GM21515 (cell line): Measurements from ENCODE around the gene SYNPO.
A peak's percentile ranks its signal among the peaks of the same experiment; 100 is the strongest.

ENCODE experiments used
- ATAC-seq: cut with Tn5 transposase; IDR thresholded peaks from one replicate; pipeline ENCODE4 v1.9.1; 2021; ENCODE audit not compliant: unreplicated experiment

The SYNPO gene

GRCh38 chr5:150624334-150625163 is 15.9 kb upstream of the SYNPO start:
- ATAC-seq: peak; percentile 34

GRCh38 chr5:150625164-150625535 is 15.3 kb upstream of the SYNPO start:
- ATAC-seq: no peak

- ATAC-seq: peak; percentile 33
Observed at GRCh38 chr5:150625831-150626746, 14.4 kb upstream of the SYNPO start.

GRCh38 chr5:150626853-150627276 is 13.6 kb upstream of the SYNPO start:
- no peak for ATAC-seq

- no peak for ATAC-seq
Observed at GRCh38 chr5:150627731-150628545, 12.5 kb upstream of the SYNPO start.

- ATAC-seq: no peak
Observed at GRCh38 chr5:150628936-150629485, 11.4 kb upstream of the SYNPO start.

GRCh38 chr5:150630016-150630415 is 10.4 kb upstream of the SYNPO start:
- no peak for ATAC-seq

- no peak for ATAC-seq
Observed at GRCh38 chr5:150630461-150631325, 9.8 kb upstream of the SYNPO start.

GRCh38 chr5:150631326-150631701 is 9.1 kb upstream of the SYNPO start:
- no peak for ATAC-seq

GRCh38 chr5:150632305-150633160 is 7.9 kb upstream of the SYNPO start:
- ATAC-seq: no peak

- no peak for ATAC-seq
Observed at GRCh38 chr5:150633429-150633828, 7.0 kb upstream of the SYNPO start.

GRCh38 chr5:150636391-150637244 is 3.8 kb upstream of the SYNPO start:
- no peak for ATAC-seq

- no peak for ATAC-seq
Observed at GRCh38 chr5:150637245-150638052, 3.0 kb upstream of the SYNPO start.

- ATAC-seq: no peak
Observed at GRCh38 chr5:150638053-150638444, 2.4 kb upstream of the SYNPO start.

GRCh38 chr5:150638488-150639376 is 1.7 kb upstream of the SYNPO start:
- ATAC-seq: no peak

GRCh38 chr5:150639377-150639692 is 1.1 kb upstream of the SYNPO start:
- no peak for ATAC-seq
